SH-SY5Y (cell line): Measurements from ENCODE around the gene ZBED1.

Experiments
- GATA2 ChIP-seq: IDR thresholded peaks from 2 replicates; pipeline ENCODE4 v1.6.1; 2011; ENCODE audit warnings: mild to moderate bottlenecking, low read depth, low read length
- GATA3 ChIP-seq: IDR thresholded peaks from 2 replicates; pipeline ENCODE4 v1.6.1; 2011; ENCODE audit warnings: low read depth, mild to moderate bottlenecking, low read length, moderate library complexity

- no peak for TF ChIP-seq GATA3
- no peak for TF ChIP-seq GATA2
These were observed 61.2 kb downstream of the ZBED1 start for GRCh38 chrX:2439613-2440012.
